Lung (tissue), 12 donors: Measurements from ENCODE around the gene RPS19BP1. TPM values are rescaled to one million over a fixed set of nuclear protein-coding genes. Genes with fewer than 3 reads are reported as not detected.

Experiments
- ATAC-seq: fragments of 200-7000 bp; cut with Tn5 transposase; one replicate; pipeline ENCODE4 v1.9.1; 2020; ENCODE audit warnings: moderate number of reproducible peaks; ENCODE audit not compliant: insufficient read depth, low FRiP score
- DNase-seq, 3 donors: peaks; one replicate each; pipeline ENCODE4 v3.0.0-alpha.2; 2013 to 2017
- H3K27ac ChIP-seq, 2 donors: one replicate each; pipeline ENCODE4 v1.5.1; 2013; ENCODE audit warnings: mild to moderate bottlenecking in 2 of 2, moderate library complexity in 2 of 2, control low read depth in 1 of 2, inconsistent platforms in 1 of 2, low read depth in 1 of 2, low read length in 1 of 2
- H3K27me3 ChIP-seq, 3 donors: one replicate each; pipeline ENCODE4 v1.5.1; 2013; ENCODE audit warnings: low read length in 2 of 3; ENCODE audit not compliant: control insufficient read depth in 3 of 3, insufficient read depth in 3 of 3
- H3K36me3 ChIP-seq, 4 donors: one replicate each; pipeline ENCODE4 v1.5.1; 2013; ENCODE audit warnings: low read length in 4 of 4, mild to moderate bottlenecking in 1 of 4, moderate library complexity in 1 of 4; ENCODE audit not compliant: control insufficient read depth in 4 of 4, insufficient read depth in 4 of 4
- H3K4me1 ChIP-seq, 5 donors: one replicate each; pipeline ENCODE4 v1.5.1; 2013; ENCODE audit warnings: low read length in 5 of 5, mild to moderate bottlenecking in 2 of 5, moderate library complexity in 1 of 5; ENCODE audit not compliant: control insufficient read depth in 5 of 5, insufficient read depth in 5 of 5
- H3K4me3 ChIP-seq: one replicate; pipeline ENCODE4 v1.5.1; 2013; ENCODE audit warnings: mild to moderate bottlenecking, control low read depth, moderate library complexity
- H3K9ac ChIP-seq, 2 donors: one replicate each; pipeline ENCODE4 v1.5.1; 2013; ENCODE audit warnings: low read length in 2 of 2, control low read depth in 1 of 2; ENCODE audit not compliant: insufficient read depth in 1 of 2
- H3K9me3 ChIP-seq, 4 donors: one replicate each; pipeline ENCODE4 v1.5.1; 2013; ENCODE audit warnings: low read length in 3 of 4, mild to moderate bottlenecking in 1 of 4, moderate library complexity in 1 of 4; ENCODE audit not compliant: control insufficient read depth in 4 of 4, insufficient read depth in 3 of 4
- WGBS, 2 donors: extraction: QIAGEN DNeasy Blood & Tissue Kit; methylation state at CpG; one replicate each; pipeline ENCODE4 v1.1.7; 2013; 5-methylcytosine and 5-hydroxymethylcytosine counted together
- polyA plus RNA-seq, 2 donors: library from polyadenylated mRNA; stranded (reverse); fragments of 200-250 nt; gene quantifications; one replicate each; pipeline ENCODE4 v1.2.1, GENCODE V29; 2013
- total RNA-seq, 2 donors: library from RNA; depleted of rRNA in 1 of 2; stranded (reverse); fragments of >200 nt in 1 of 2; gene quantifications; one replicate each; pipeline ENCODE4 v1.2.1, GENCODE V29; 2014 to 2021
- TF ChIP-seq, protein P1 (sequence below): IDR thresholded peaks from 2 replicates; pipeline ENCODE4 v1.5.1; 2012; ENCODE audit warnings: mild to moderate bottlenecking; ENCODE audit errors: control extremely low read depth, extremely low read depth
- donor health status: control.
- donor health status: control.
- donor health status: Bipolar disorder and iron deficiency.
- donor health status: healthy.
- donor health status: DM: yes; HTN: yes; CAD: no.

Gene RPS19BP1
- total and polyA plus RNA-seq, 4 donors = 50.0 to 199 (median 135) TPM

DNA sequence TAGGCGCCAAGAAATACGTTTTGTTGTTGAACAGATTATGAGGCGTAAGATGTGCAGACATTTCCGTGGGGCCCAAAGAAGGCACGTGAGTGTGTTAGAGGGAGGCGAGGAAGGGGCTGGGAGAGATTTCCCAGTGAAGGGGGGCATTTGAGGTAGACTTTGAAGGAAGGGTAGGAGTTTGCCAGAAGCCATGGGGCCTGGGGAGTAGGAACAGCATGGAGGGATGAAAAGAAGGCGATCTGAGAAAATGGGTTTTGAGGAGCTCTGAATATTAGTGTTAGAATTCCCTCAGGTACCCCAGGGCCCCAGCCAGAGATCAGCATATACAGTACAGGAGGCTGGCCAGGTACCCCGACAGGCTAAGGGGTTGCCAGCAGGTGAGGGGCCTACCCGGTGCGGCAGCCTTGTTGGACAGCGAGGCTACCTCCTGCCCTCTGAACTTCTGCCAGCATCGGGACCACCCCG lies 30.9 kb downstream of the RPS19BP1 start:
- H3K36me3 ChIP-seq = peaks cover 10 to 21% (median 16%) of the 10 kb centered on the region in 4 donors
- peak overlapping the region; percentile 79 to 84 for H3K27ac ChIP-seq
- peaks cover 2 to 27% (median 18%) of the 10 kb centered on the region in 5 donors for H3K4me1 ChIP-seq
- TF ChIP-seq, protein P1, sequence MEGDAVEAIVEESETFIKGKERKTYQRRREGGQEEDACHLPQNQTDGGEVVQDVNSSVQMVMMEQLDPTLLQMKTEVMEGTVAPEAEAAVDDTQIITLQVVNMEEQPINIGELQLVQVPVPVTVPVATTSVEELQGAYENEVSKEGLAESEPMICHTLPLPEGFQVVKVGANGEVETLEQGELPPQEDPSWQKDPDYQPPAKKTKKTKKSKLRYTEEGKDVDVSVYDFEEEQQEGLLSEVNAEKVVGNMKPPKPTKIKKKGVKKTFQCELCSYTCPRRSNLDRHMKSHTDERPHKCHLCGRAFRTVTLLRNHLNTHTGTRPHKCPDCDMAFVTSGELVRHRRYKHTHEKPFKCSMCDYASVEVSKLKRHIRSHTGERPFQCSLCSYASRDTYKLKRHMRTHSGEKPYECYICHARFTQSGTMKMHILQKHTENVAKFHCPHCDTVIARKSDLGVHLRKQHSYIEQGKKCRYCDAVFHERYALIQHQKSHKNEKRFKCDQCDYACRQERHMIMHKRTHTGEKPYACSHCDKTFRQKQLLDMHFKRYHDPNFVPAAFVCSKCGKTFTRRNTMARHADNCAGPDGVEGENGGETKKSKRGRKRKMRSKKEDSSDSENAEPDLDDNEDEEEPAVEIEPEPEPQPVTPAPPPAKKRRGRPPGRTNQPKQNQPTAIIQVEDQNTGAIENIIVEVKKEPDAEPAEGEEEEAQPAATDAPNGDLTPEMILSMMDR = no peak
- peak; percentile 2 for ATAC-seq
- peak overlapping the region in 1 of 2 donors; percentile 87 for H3K9ac ChIP-seq
- no peaks in the 10 kb centered on the region for H3K27me3 ChIP-seq
- DNase-seq = peak in 1 of 3 donors; percentile 39
- H3K9me3 ChIP-seq = no peaks in the 10 kb centered on the region
- H3K4me3 ChIP-seq = peak overlapping the region; percentile 27
- 39 to 50% methylated on average over 13 of the region's 13 CpGs for WGBS, 2 donors

DNA sequence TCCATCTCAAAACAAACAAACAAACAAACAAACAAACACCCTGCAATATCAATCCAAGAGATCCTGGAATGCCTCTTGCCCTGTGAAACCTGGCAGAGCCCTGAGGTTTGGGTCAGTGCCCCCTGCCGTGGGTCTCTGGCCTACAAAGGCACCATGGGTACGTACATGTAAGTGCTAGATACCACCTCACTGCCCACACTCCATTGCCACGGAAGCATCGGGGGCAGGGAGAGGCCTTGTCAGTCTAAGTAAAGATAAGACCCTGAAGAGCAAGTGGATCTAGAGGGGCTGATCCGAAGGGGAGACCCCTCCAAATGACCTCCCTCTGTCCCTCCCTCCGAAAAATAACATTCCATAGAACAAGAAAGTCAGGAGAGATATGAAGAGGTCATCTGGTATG lies 32.4 kb downstream of the RPS19BP1 start:
- no peak overlapping the region for H3K27ac ChIP-seq
- H3K4me3 ChIP-seq = no peak overlapping the region
- peak overlapping the region in 1 of 2 donors; percentile 61 for H3K9ac ChIP-seq
- TF ChIP-seq, protein P1 = no peak
- H3K9me3 ChIP-seq = no peaks in the 10 kb centered on the region
- DNase-seq (no peak), ATAC-seq (no peak)
- H3K4me1 ChIP-seq = peaks cover 2 to 27% (median 18%) of the 10 kb centered on the region in 5 donors
- peaks cover 3 to 9% (median 7%) of the 10 kb centered on the region in 4 donors for H3K36me3 ChIP-seq
- no peaks in the 10 kb centered on the region for H3K27me3 ChIP-seq
- WGBS, 2 donors = 86 to 92% methylated on average over 6 of the region's 6 CpGs

DNA sequence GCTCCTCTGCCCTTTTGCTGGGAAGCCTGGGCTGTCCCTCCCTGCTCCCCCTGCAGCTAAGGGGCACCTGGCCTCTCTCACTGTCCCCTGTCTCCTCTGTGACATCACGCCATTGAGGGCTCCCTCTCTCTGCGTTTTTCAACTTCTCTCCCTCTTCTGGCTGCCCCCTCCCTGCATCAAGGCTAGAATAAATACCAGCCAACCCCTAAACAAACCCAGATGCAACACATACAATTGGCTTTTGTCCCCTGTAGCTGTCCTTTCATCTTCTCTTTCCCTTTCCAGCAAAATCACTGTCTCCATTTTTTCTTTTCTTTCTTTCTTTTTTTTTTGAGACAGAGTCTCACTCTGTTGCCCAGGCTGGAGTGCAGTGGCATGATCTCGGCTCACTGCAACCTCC lies 33.7 kb downstream of the RPS19BP1 start:
- Histone ChIP-seq H3K9ac (no peak overlapping the region), H3K36me3 (peaks cover 0 to 2% (median under 1%) of the 10 kb centered on the region in 4 donors), H3K4me1 (peaks cover 2 to 27% (median 15%) of the 10 kb centered on the region in 5 donors), H3K27ac (no peak overlapping the region), H3K27me3 (no peaks in the 10 kb centered on the region), H3K9me3 (no peaks in the 10 kb centered on the region), H3K4me3 (no peak overlapping the region)
- TF ChIP-seq, protein P1 = no peak
- DNase-seq (peak in 1 of 3 donors; percentile 26), ATAC-seq (no peak)
- WGBS, 2 donors = 62 to 71% methylated on average over 3 of the region's 3 CpGs

DNA sequence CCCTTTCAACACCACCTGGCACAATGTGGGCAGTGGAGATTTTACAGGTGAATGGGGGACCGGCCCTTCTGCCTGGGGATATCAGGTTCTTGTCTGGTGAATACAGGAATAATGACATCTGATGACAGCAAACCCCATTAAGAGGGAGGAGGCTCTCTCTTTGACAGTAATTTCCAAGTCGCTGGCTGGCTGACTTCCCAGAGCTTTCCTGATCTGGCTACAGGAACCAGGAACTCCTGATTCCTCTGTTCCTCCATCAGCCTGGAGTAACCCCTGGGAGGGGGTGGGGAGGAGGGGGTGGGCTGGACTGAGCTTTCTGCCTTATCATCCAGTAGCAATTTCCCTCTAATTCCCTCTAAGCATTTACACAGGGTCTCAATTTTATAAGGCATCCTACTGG lies 34.2 kb downstream of the RPS19BP1 start:
- WGBS, 2 donors = 42 to 69% methylated on average over 2 of the region's 2 CpGs
- no peaks in the 10 kb centered on the region for H3K9me3 ChIP-seq
- TF ChIP-seq, protein P1 = no peak
- no peak overlapping the region for H3K9ac ChIP-seq
- no peaks in the 10 kb centered on the region for H3K36me3 ChIP-seq
- H3K4me1 ChIP-seq = peaks cover 2 to 23% (median 13%) of the 10 kb centered on the region in 5 donors
- H3K4me3 ChIP-seq = no peak overlapping the region
- no peak overlapping the region for H3K27ac ChIP-seq
- DNase-seq (peak in 1 of 3 donors; percentile 29), ATAC-seq (no peak)
- H3K27me3 ChIP-seq = no peaks in the 10 kb centered on the region
